ENCODE results near the gene ADAMTSL2.

Gene ADAMTSL2

GRCh38 chr9:133608889-133609288, 74.4 kb downstream of the ADAMTSL2 start:
- DNase-seq: no peak

- DNase-seq: peak in 1 of 4 experiments; percentile 12
These were observed 75.0 kb downstream of the ADAMTSL2 start, which contains the start of gene FAM163B for GRCh38 chr9:133609311-133610098. TSS of gene FAM163B (minus strand) at chr9:133609389. CDS start at chr9:133580223, 29,166 bp downstream.

- no peak for DNase-seq
These were observed 76.3 kb downstream of the ADAMTSL2 start for GRCh38 chr9:133610845-133611244.

GRCh38 chr9:133612051-133612450, 77.5 kb downstream of the ADAMTSL2 start:
- no peak for DNase-seq

- DNase-seq: no peak
These were observed 78.3 kb downstream of the ADAMTSL2 start for GRCh38 chr9:133612816-133613215.

GRCh38 chr9:133613432-133613831, 78.9 kb downstream of the ADAMTSL2 start:
- DNase-seq: no peak

GRCh38 chr9:133614056-133614455, 79.6 kb downstream of the ADAMTSL2 start:
- no peak for DNase-seq

GRCh38 chr9:133614678-133615077, 80.2 kb downstream of the ADAMTSL2 start:
- no peak for DNase-seq

GRCh38 chr9:133615186-133615585, 80.7 kb downstream of the ADAMTSL2 start:
- DNase-seq: no peak

- DNase-seq: no peak
These were observed 81.2 kb downstream of the ADAMTSL2 start for GRCh38 chr9:133615606-133616188.

GRCh38 chr9:133616643-133617405, 82.3 kb downstream of the ADAMTSL2 start:
- no peak for DNase-seq

- no peak for DNase-seq
These were observed 84.2 kb downstream of the ADAMTSL2 start for GRCh38 chr9:133618726-133619125.

- DNase-seq: no peak
These were observed 85.3 kb downstream of the ADAMTSL2 start for GRCh38 chr9:133619791-133620190.

GRCh38 chr9:133621725-133622267, 87.3 kb downstream of the ADAMTSL2 start:
- DNase-seq: no peak

- DNase-seq: no peak
These were observed 88.1 kb downstream of the ADAMTSL2 start for GRCh38 chr9:133622555-133622954.
